OCI-LY7 (cell line): Measurements from ENCODE around the gene HNRNPK. TPM values are rescaled to one million over a fixed set of nuclear protein-coding genes. Genes with fewer than 3 reads are reported as not detected.

Source experiments
- Bru-seq: library from RNA; stranded (reverse); fragments of 400-500 nt; gene quantifications from one replicate; lab custom pipeline; 2021; lab: Mats Ljungman, UMichigan
- BruChase-seq, 2 experiments: library from RNA; stranded (reverse); fragments of 400-500 nt; gene quantifications; one replicate each; lab custom pipeline; 2021; lab: Mats Ljungman, UMichigan
- BruUV-seq: library from RNA; stranded (reverse); fragments of 400-500 nt; replicated peaks from 2 replicates; lab custom pipeline; 2021; lab: Mats Ljungman, UMichigan
- CTCF ChIA-PET: fragments of 300-600 bp; sonication (Branson Sonifier 250); formaldehyde crosslinking; loops from one replicate; lab custom pipeline; 2022; ENCODE audit warnings: antibody characterized with exemption; ENCODE audit not compliant: unreplicated experiment; lab: Charles Lee
- POLR2A ChIA-PET: fragments of 300-600 bp; sonication (Branson Sonifier 250); formaldehyde crosslinking; loops from one replicate; lab custom pipeline; 2022; ENCODE audit warnings: antibody characterized with exemption; lab: Charles Lee
- DNase-seq: peaks from one replicate; pipeline ENCODE4 v3.0.0-alpha.2; 2015; ENCODE audit warnings: low spot score
- H2AFZ ChIP-seq: fragments of 200-600 bp; sonication (generic), shearing (Covaris generic); 2 replicates; pipeline ENCODE4 v1.6.1; 2014; ENCODE audit warnings: mild to moderate bottlenecking, antibody characterized with exemption, low read length, moderate library complexity
- H3K27ac ChIP-seq: fragments of 200-600 bp; sonication (generic); 2 replicates; pipeline ENCODE4 v1.5.1; 2014; ENCODE audit warnings: mixed run types, low read depth, mild to moderate bottlenecking, moderate library complexity, low read length, inconsistent platforms; ENCODE audit not compliant: poor library complexity, severe bottlenecking
- H3K36me3 ChIP-seq: fragments of 200-600 bp; sonication (generic); 2 replicates; pipeline ENCODE4 v1.6.1; 2014; ENCODE audit warnings: mild to moderate bottlenecking, antibody characterized with exemption, low read length, moderate library complexity, mixed read lengths; ENCODE audit not compliant: insufficient read depth
- H3K4me1 ChIP-seq: fragments of 200-600 bp; sonication (generic); 2 replicates; pipeline ENCODE4 v1.5.1; 2014; ENCODE audit warnings: mild to moderate bottlenecking, low read length; ENCODE audit not compliant: insufficient read depth, poor library complexity, severe bottlenecking
- H3K4me2 ChIP-seq: fragments of 200-600 bp; sonication (generic); 2 replicates; pipeline ENCODE4 v1.6.1; 2014; ENCODE audit warnings: mild to moderate bottlenecking, low read length
- H3K4me3 ChIP-seq: fragments of 200-600 bp; sonication (generic); 2 replicates; pipeline ENCODE4 v1.5.1; 2014; ENCODE audit warnings: mild to moderate bottlenecking, low read depth, low read length; ENCODE audit not compliant: poor library complexity, severe bottlenecking
- H3K79me2 ChIP-seq: fragments of 200-600 bp; sonication (generic); 2 replicates; pipeline ENCODE4 v1.6.1; 2016; ENCODE audit warnings: low read depth, mild to moderate bottlenecking, low read length, moderate library complexity, mixed read lengths; ENCODE audit not compliant: insufficient read depth
- H3K9me2 ChIP-seq: fragments of 200-600 bp; sonication (generic); 2 replicates; pipeline ENCODE4 v1.6.1; 2016; ENCODE audit warnings: mild to moderate bottlenecking, low read length, mixed read lengths; ENCODE audit not compliant: insufficient read depth
- H3K9me3 ChIP-seq: fragments of 200-600 bp; sonication (generic); 2 replicates; pipeline ENCODE4 v1.6.1; 2014; ENCODE audit warnings: mild to moderate bottlenecking, mixed run types, low read length, mixed read lengths
- H4K20me1 ChIP-seq: fragments of 200-600 bp; sonication (generic); 2 replicates; pipeline ENCODE4 v1.6.1; 2014; ENCODE audit warnings: mild to moderate bottlenecking, antibody characterized with exemption, low read length, moderate library complexity, mixed read lengths; ENCODE audit not compliant: insufficient read depth
- EZH2phosphoT487 ChIP-seq: fragments of 200-600 bp; sonication (generic); IDR thresholded peaks from 2 replicates; pipeline ENCODE4 v1.6.1; 2018; ENCODE audit warnings: low read depth, borderline replicate concordance, mild to moderate bottlenecking, mixed run types, antibody characterized with exemption, low read length, moderate library complexity, mixed read lengths
- intact Hi-C: fragments of 100-400 bp; cut with micrococcal nuclease; formaldehyde crosslinking; loops from one replicate; pipeline ENCODE4 v1.10.0; 2022; ENCODE audit not compliant: unreplicated experiment
- long read RNA-seq: library from polyadenylated mRNA; stranded (forward); transcript quantifications from one replicate; pipeline ENCODE4 v2.0.0, GENCODE V29; 2022
- total RNA-seq, 2 experiments: library from RNA; depleted of rRNA in 1 of 2; stranded (reverse); fragments of >200 nt in 1 of 2; shearing (Covaris generic) in 1 of 2; gene quantifications; 2 replicates each; pipeline ENCODE4 v1.2.3, GENCODE V29; 2014 to 2022
- TF ChIP-seq, protein P1 (sequence below): fragments of 200-600 bp; sonication (generic); conservative IDR thresholded peaks from 2 replicates; pipeline ENCODE4 v1.5.1; 2014; ENCODE audit warnings: mild to moderate bottlenecking, antibody characterized with exemption, low read length, moderate library complexity, mixed read lengths

The HNRNPK gene
- total RNA-seq (2014; rRNA removed; shearing (Covaris generic)) = 592 and 700 TPM in 2 replicates
- total RNA-seq (2022) = 768 and 787 TPM in 2 replicates
- Bru-seq, nascent RNA = percentile 100 among the genes with signal in this experiment
- percentile 100 among the genes with signal in this experiment for BruChase-seq, experiment 1, labeled RNA remaining after a 6-hour chase
- percentile 100 among the genes with signal in this experiment for BruChase-seq, experiment 2, labeled RNA remaining after a 2-hour chase
- long read RNA-seq, transcript HNRNPK-211 (2 exons, 868 nt) = major isoform, 5 of 1,378 reads
- long read RNA-seq, partial matches to known transcripts = 78 of 1,378 reads
- long read RNA-seq, other reads (novel, unspliced or antisense) = 1,294 of 1,378 reads

DNA sequence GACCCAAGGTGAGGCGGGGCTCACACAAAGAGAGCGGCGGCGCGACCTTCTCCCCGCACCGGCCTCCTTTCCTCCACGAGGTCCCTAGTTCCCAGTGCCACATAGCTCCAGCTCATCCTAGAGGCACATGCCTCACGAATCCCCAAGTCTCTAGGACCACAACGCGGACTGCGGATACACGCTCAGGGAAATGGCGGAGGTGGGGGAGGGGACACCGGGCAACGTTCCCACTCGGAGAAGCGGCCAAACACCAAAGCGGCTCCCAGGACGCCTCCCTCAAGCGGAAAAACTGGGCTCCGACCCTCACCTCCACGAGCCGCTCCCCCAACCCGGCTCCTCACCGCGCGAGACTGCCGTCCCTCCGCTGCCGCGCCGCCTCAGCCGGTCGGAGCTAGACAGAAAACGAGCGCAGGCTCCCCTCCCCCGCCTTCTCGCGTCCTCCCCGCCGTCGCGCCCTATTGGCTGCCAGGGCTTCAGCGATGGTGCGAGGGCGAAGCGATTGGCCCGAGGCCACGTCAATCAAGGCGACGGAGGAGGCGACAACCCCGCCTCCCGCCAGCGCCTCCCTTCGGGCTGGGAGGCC lies at the start of gene HNRNPK:
TSS of gene HNRNPK (minus strand) at position 404 of the 583 bp plus-strand sequence. CDS start 1,963 bp downstream, outside the sequence.
- Histone ChIP-seq H3K4me3 (peak within 1 kb of the TSS; percentile 82), H3K36me3 (peaks cover 51% of the 10 kb centered on the region), H3K79me2 (peaks cover 94% of the 10 kb centered on the region), H3K9me3 (no peaks in the 10 kb centered on the region), H3K9me2 (no peaks in the 10 kb centered on the region), H2AFZ (no peak within 1 kb of the TSS), H3K4me1 (peaks cover 33% of the 10 kb centered on the region), H3K4me2 (peak within 1 kb of the TSS; percentile 97), H4K20me1 (peaks cover 51% of the 10 kb centered on the region), H3K27ac (peak within 1 kb of the TSS; percentile 88)
- BruUV-seq = no TSS peak
- POLR2A ChIA-PET = interaction anchor here (0.7 to 1.6 kb wide), 9 partner anchors 13 to 280 kb away, joined by 3 to 5 read pairs (median 3); partner anchors contain the start of gene UBQLN1
- no peak for TF ChIP-seq EZH2phosphoT487
- TF ChIP-seq, protein P1, sequence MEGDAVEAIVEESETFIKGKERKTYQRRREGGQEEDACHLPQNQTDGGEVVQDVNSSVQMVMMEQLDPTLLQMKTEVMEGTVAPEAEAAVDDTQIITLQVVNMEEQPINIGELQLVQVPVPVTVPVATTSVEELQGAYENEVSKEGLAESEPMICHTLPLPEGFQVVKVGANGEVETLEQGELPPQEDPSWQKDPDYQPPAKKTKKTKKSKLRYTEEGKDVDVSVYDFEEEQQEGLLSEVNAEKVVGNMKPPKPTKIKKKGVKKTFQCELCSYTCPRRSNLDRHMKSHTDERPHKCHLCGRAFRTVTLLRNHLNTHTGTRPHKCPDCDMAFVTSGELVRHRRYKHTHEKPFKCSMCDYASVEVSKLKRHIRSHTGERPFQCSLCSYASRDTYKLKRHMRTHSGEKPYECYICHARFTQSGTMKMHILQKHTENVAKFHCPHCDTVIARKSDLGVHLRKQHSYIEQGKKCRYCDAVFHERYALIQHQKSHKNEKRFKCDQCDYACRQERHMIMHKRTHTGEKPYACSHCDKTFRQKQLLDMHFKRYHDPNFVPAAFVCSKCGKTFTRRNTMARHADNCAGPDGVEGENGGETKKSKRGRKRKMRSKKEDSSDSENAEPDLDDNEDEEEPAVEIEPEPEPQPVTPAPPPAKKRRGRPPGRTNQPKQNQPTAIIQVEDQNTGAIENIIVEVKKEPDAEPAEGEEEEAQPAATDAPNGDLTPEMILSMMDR = no peak
- peak; percentile 99 for DNase-seq
- CTCF ChIA-PET = interaction anchor here (0.6 kb wide), 1 partner anchor 27 kb away, joined by 3 read pairs; no protein-coding TSS in a partner anchor
- intact Hi-C loops = loop anchor here (1.0 to 5.0 kb wide), 3 partner anchors 59 to 1762 kb away; partner anchors contain the start of genes AGTPBP1, KIF27 and UBQLN1

DNA sequence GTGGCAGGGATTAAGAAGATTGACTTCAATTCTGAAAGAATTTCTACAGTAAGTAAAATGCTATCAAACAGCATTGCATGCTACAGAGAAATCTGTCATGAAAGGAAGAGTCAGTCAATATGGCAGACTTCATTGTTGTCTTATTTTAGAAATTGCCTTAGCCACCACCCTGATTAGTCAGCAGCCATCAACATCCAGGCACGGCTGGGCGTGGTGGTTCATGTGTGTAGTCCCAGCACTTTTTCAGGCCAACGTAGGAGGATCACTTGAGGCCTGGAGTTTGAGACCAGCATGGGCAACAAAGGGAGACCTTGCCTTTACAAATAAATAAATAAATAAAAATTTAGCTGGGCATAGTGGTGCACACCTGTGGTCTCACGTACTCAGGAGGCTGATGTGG lies 47.2 kb upstream of the HNRNPK start:
- BruUV-seq = no TSS peak
- Histone ChIP-seq H3K4me1 (no peaks in the 10 kb centered on the region), H3K36me3 (no peaks in the 10 kb centered on the region), H2AFZ (no peak overlapping the region), H3K4me3 (no peak overlapping the region), H3K27ac (no peak overlapping the region), H3K4me2 (no peak overlapping the region), H3K79me2 (no peaks in the 10 kb centered on the region), H3K9me3 (no peaks in the 10 kb centered on the region), H3K9me2 (no peaks in the 10 kb centered on the region), H4K20me1 (no peaks in the 10 kb centered on the region)
- no peak for DNase-seq
- intact Hi-C loops = no loop called here
- POLR2A ChIA-PET = no interaction called here
- TF ChIP-seq EZH2phosphoT487 = no peak
- TF ChIP-seq, protein P1 = no peak
- CTCF ChIA-PET = no interaction called here
